HuH-7 (cell line): ENCODE data around the gene COL4A1.

ENCODE experiments used
- DNase-seq: peaks from one replicate; pipeline ENCODE4 v3.0.0; 2011; ENCODE audit warnings: low spot score

Gene COL4A1

GRCh38 chr13:110274687-110275086 lies 32.3 kb downstream of the COL4A1 start:
- DNase-seq = no peak

- DNase-seq = no peak
These were observed 33.7 kb downstream of the COL4A1 start for GRCh38 chr13:110273254-110273653.

- no peak for DNase-seq
These were observed 34.3 kb downstream of the COL4A1 start for GRCh38 chr13:110272651-110273050.

- no peak for DNase-seq
These were observed 34.7 kb downstream of the COL4A1 start for GRCh38 chr13:110272227-110272626.

- no peak for DNase-seq
These were observed 35.6 kb downstream of the COL4A1 start for GRCh38 chr13:110271313-110271712.

GRCh38 chr13:110270507-110270906 lies 36.5 kb downstream of the COL4A1 start:
- no peak for DNase-seq

GRCh38 chr13:110269509-110270185 lies 37.3 kb downstream of the COL4A1 start:
- no peak for DNase-seq

- no peak for DNase-seq
These were observed 38.3 kb downstream of the COL4A1 start for GRCh38 chr13:110268576-110269185.

- DNase-seq = no peak
These were observed 38.9 kb downstream of the COL4A1 start for GRCh38 chr13:110268061-110268460.

- DNase-seq = no peak
These were observed 40.0 kb downstream of the COL4A1 start for GRCh38 chr13:110266983-110267382.

GRCh38 chr13:110266431-110266809 lies 40.5 kb downstream of the COL4A1 start:
- DNase-seq = no peak

- no peak for DNase-seq
These were observed 41.1 kb downstream of the COL4A1 start for GRCh38 chr13:110265682-110266430.

GRCh38 chr13:110265341-110265681 lies 41.6 kb downstream of the COL4A1 start:
- DNase-seq = no peak

GRCh38 chr13:110264685-110265275 lies 42.2 kb downstream of the COL4A1 start:
- no peak for DNase-seq

GRCh38 chr13:110263888-110264287 lies 43.1 kb downstream of the COL4A1 start:
- DNase-seq = no peak

GRCh38 chr13:110263404-110263803 lies 43.6 kb downstream of the COL4A1 start:
- DNase-seq = no peak

GRCh38 chr13:110262508-110263291 lies 44.3 kb downstream of the COL4A1 start:
- DNase-seq = no peak

- no peak for DNase-seq
These were observed 44.9 kb downstream of the COL4A1 start for GRCh38 chr13:110262082-110262436.

GRCh38 chr13:110261166-110262081 lies 45.5 kb downstream of the COL4A1 start:
- DNase-seq = no peak

GRCh38 chr13:110259651-110260050 lies 47.3 kb downstream of the COL4A1 start:
- DNase-seq = no peak
